Left lung (tissue), 10 donors: ENCODE measurements around the gene SURF4. TPM values are rescaled to one million over a fixed set of nuclear protein-coding genes. Genes with fewer than 3 reads are reported as not detected.

Experiments
- ATAC-seq: fragments of 200-7000 bp; cut with Tn5 transposase; one replicate; pipeline ENCODE4 v1.9.1; 2020; ENCODE audit warnings: moderate library complexity
- DNase-seq, 4 donors: peaks; one replicate each; pipeline ENCODE4 v3.0.0-alpha.2; 2013 to 2020
- H3K27ac ChIP-seq, 2 donors: fragments of 200-600 bp; sonication (generic) in 1 of 2; one replicate each; pipeline versions ENCODE4 v1.5.0 to v1.8.0; 2020 to 2021
- H3K27me3 ChIP-seq, 2 donors: fragments of 200-600 bp; sonication (generic) in 1 of 2; one replicate each; pipeline versions ENCODE4 v1.5.0 to v1.8.0; 2020 to 2021
- H3K36me3 ChIP-seq, 2 donors: fragments of 200-600 bp; sonication (generic) in 1 of 2; one replicate each; pipeline versions ENCODE4 v1.5.0 to v1.8.0; 2020 to 2021
- H3K4me1 ChIP-seq, 2 donors: fragments of 200-600 bp; one replicate each; pipeline ENCODE4 v1.8.0; 2021
- H3K4me3 ChIP-seq, 2 donors: fragments of 200-600 bp; sonication (generic) in 1 of 2; one replicate each; pipeline versions ENCODE4 v1.5.0 to v1.8.0; 2020 to 2021; ENCODE audit warnings: mild to moderate bottlenecking in 1 of 2
- H3K9me3 ChIP-seq, 2 donors: fragments of 200-600 bp; sonication (generic) in 1 of 2; one replicate each; pipeline versions ENCODE4 v1.5.0 to v1.8.0; 2020 to 2021
- CTCF ChIP-seq, 2 donors: fragments of 200-600 bp; sonication (generic) in 1 of 2; IDR thresholded peaks; one replicate each; pipeline versions ENCODE4 v1.5.0 to v1.8.0; 2021; ENCODE audit warnings: antibody characterized with exemption in 2 of 2
- intact Hi-C, 2 donors: fragments of 100-400 bp; cut with DNase I; formaldehyde crosslinking; loops; one replicate each; pipeline versions ENCODE4 v1.11.2 to v1.14.2; 2022
- polyA plus RNA-seq, 6 donors: library from polyadenylated mRNA; unstranded; fragments of 120-200 nt; gene quantifications; one replicate each; pipeline ENCODE4 v1.2.1, GENCODE V29; 2013; ENCODE audit not compliant: insufficient read length in 6 of 6
- total RNA-seq, 2 donors: library from RNA; stranded (reverse); fragmentation: NEBNext Ultra II Directional; extraction: Animal tissue kit (Norgen Biotek cat#: 25700); gene quantifications; one replicate each; pipeline ENCODE4 v1.2.1, GENCODE V29; 2021
- donor health status: DM: no; HTN: yes; CAD: no.
- donor health status: DM: no; HTN: no; CAD: no.

The SURF4 gene
- total and polyA plus RNA-seq, 8 donors: 117 to 252 (median 132) TPM

GRCh38 chr9:133351908-133352634 lies 23.8 kb downstream of the SURF4 start:
- peaks cover 24 to 40% of the 10 kb centered on the region in 2 donors for H3K4me1 ChIP-seq
- no peak overlapping the region for H3K4me3 ChIP-seq
- no peaks in the 10 kb centered on the region for H3K9me3 ChIP-seq
- H3K27me3 ChIP-seq: no peaks in the 10 kb centered on the region
- DNase-seq: peak in 1 of 4 donors; percentile 73
- intact Hi-C loops: no loop called here
- H3K27ac ChIP-seq: no peak overlapping the region
- TF ChIP-seq CTCF (IDR thresholded peaks at IDR 0.05): peak; percentile 36 to 49
- ATAC-seq: no peak
- peaks cover 0 to 52% of the 10 kb centered on the region in 2 donors for H3K36me3 ChIP-seq

GRCh38 chr9:133351526-133351907 lies 24.3 kb downstream of the SURF4 start:
- DNase-seq: peak in 1 of 4 donors; percentile 4
- no peak for TF ChIP-seq CTCF (IDR thresholded peaks at IDR 0.05)
- peaks cover 0 to 52% of the 10 kb centered on the region in 2 donors for H3K36me3 ChIP-seq
- H3K9me3 ChIP-seq: no peaks in the 10 kb centered on the region
- no peak overlapping the region for H3K4me3 ChIP-seq
- H3K27ac ChIP-seq: no peak overlapping the region
- peaks cover 21 to 41% of the 10 kb centered on the region in 2 donors for H3K4me1 ChIP-seq
- H3K27me3 ChIP-seq: no peaks in the 10 kb centered on the region
- ATAC-seq: no peak
- intact Hi-C loops: no loop called here

GRCh38 chr9:133349965-133350616 lies 25.8 kb downstream of the SURF4 start:
- ATAC-seq (no peak), DNase-seq (peak in 1 of 4 donors; percentile 13)
- intact Hi-C loops: no loop called here
- no peak overlapping the region for H3K27ac ChIP-seq
- H3K9me3 ChIP-seq: no peaks in the 10 kb centered on the region
- H3K4me3 ChIP-seq: peak overlapping the region in 1 of 2 donors; percentile 93
- peaks cover 13 to 41% of the 10 kb centered on the region in 2 donors for H3K4me1 ChIP-seq
- TF ChIP-seq CTCF (IDR thresholded peaks at IDR 0.05): no peak
- H3K36me3 ChIP-seq: peaks cover 0 to 62% of the 10 kb centered on the region in 2 donors
- no peaks in the 10 kb centered on the region for H3K27me3 ChIP-seq

GRCh38 chr9:133348718-133349573 lies 26.9 kb downstream of the SURF4 start:
- Histone ChIP-seq H3K4me1 (peaks cover 9 to 33% of the 10 kb centered on the region in 2 donors), H3K4me3 (peak overlapping the region; percentile 75 to 93), H3K36me3 (peaks cover 0 to 73% of the 10 kb centered on the region in 2 donors), H3K27me3 (no peaks in the 10 kb centered on the region), H3K9me3 (no peaks in the 10 kb centered on the region), H3K27ac (peak overlapping the region; percentile 84 to 94)
- DNase-seq (no peak), ATAC-seq (no peak)
- no peak for TF ChIP-seq CTCF (IDR thresholded peaks at IDR 0.05)
- intact Hi-C loops: no loop called here
